ENCODE measurements around the gene RGS7. TPM values are rescaled to one million over a fixed set of nuclear protein-coding genes. Genes with fewer than 3 reads are reported as not detected.

RGS7 gene
- total RNA-seq, 1 experiment from 2014 or later, result 0.10 TPM

GRCh38 chr1:240766831-240767230, 590.2 kb downstream of the RGS7 start:
- POLR2A ChIA-PET, result no interaction called here
- intact Hi-C loops (cut with micrococcal nuclease; ENCODE audit: unreplicated experiment), result no loop called here

GRCh38 chr1:240765732-240766363, 591.2 kb downstream of the RGS7 start:
- no peak overlapping the region for H3K27ac ChIP-seq (ENCODE audit: low read length)
- H3K9me3 ChIP-seq (ENCODE audit: control insufficient read depth, insufficient read depth, low read depth, low read length), result no peaks in the 10 kb centered on the region
- TF ChIP-seq SIN3A (IDR thresholded peaks at IDR 0.05; ENCODE audit: borderline replicate concordance, insufficient read depth, low read depth, low read length), result no peak
- no peak for TF ChIP-seq TCF7L2 (IDR thresholded peaks at IDR 0.05; ENCODE audit: low read depth, low read length)
- no peak for TF ChIP-seq POLR2AphosphoS5 (IDR thresholded peaks at IDR 0.05; ENCODE audit: low read depth, low read length)
- TF ChIP-seq REST (IDR thresholded peaks at IDR 0.05; ENCODE audit: insufficient read depth in 1 of 2, low read depth in 2 of 2, low read length in 1 of 2), result no peak
- TF ChIP-seq CTCF (IDR thresholded peaks at IDR 0.05), result no peak
- intact Hi-C loops (cut with micrococcal nuclease; ENCODE audit: unreplicated experiment) (no loop called here), in situ Hi-C loops (cut with HindIII; ENCODE audit: low pct_unique_long_range_greater_than_20kb, low sequenced_read_pairs) (no loop called here)
- BruUV-seq (replicated peaks), result no TSS peak
- POLR2A ChIA-PET, result no interaction called here
- no peak overlapping the region for H3K4me3 ChIP-seq (ENCODE audit: low read depth in 2 of 2, low read length in 2 of 2)
- ATAC-seq (peak; percentile 53; the same call in 1 of the 2 replicates), DNase-seq (ENCODE audit: low read depth, low spot score) (no peak)
- H3K36me3 ChIP-seq (ENCODE audit: control insufficient read depth, insufficient read depth, low read length), result no peaks in the 10 kb centered on the region
- H3K27me3 ChIP-seq (ENCODE audit: control insufficient read depth, insufficient read depth, low read length), result no peaks in the 10 kb centered on the region
- no peaks in the 10 kb centered on the region for H3K4me1 ChIP-seq (ENCODE audit: control insufficient read depth, insufficient read depth, low read length)
- CTCF ChIA-PET, result no interaction called here

More at GRCh38 chr1:240766831-240767230, 590.2 kb downstream of the RGS7 start:
- Histone ChIP-seq H3K36me3 (ENCODE audit: control insufficient read depth, insufficient read depth, low read length) (no peaks in the 10 kb centered on the region), H3K27me3 (ENCODE audit: control insufficient read depth, insufficient read depth, low read length) (no peaks in the 10 kb centered on the region), H3K27ac (ENCODE audit: low read length) (no peak overlapping the region), H3K4me3 (ENCODE audit: low read depth in 2 of 2, low read length in 2 of 2) (no peak overlapping the region), H3K9me3 (ENCODE audit: control insufficient read depth, insufficient read depth, low read depth, low read length) (no peaks in the 10 kb centered on the region), H3K4me1 (ENCODE audit: control insufficient read depth, insufficient read depth, low read length) (no peaks in the 10 kb centered on the region)
- TF ChIP-seq SIN3A (IDR thresholded peaks at IDR 0.05; ENCODE audit: borderline replicate concordance, insufficient read depth, low read depth, low read length) (no peak), REST (IDR thresholded peaks at IDR 0.05; ENCODE audit: insufficient read depth in 1 of 2, low read depth in 2 of 2, low read length in 1 of 2) (no peak), CTCF (IDR thresholded peaks at IDR 0.05) (no peak), POLR2AphosphoS5 (IDR thresholded peaks at IDR 0.05; ENCODE audit: low read depth, low read length) (no peak), TCF7L2 (IDR thresholded peaks at IDR 0.05; ENCODE audit: low read depth, low read length) (no peak)
- no TSS peak for BruUV-seq (replicated peaks)
- no peak for ATAC-seq
- in situ Hi-C loops (cut with HindIII; ENCODE audit: low pct_unique_long_range_greater_than_20kb, low sequenced_read_pairs), result no loop called here
- CTCF ChIA-PET, result no interaction called here
- no peak for DNase-seq (ENCODE audit: low read depth, low spot score)
